Measurements from ENCODE around the gene SH3PXD2A. TPM values are rescaled to one million over a fixed set of nuclear protein-coding genes. Genes with fewer than 3 reads are reported as not detected.

SH3PXD2A gene
- total RNA-seq, 1 donor from 2014 or later = 12.2 TPM

- Histone ChIP-seq H3K36me3 (ENCODE audit: control insufficient read depth, insufficient read depth, low read length) (peaks cover 1% of the 10 kb centered on the region), H3K27me3 (ENCODE audit: control insufficient read depth, insufficient read depth, low read length) (no peaks in the 10 kb centered on the region), H3K4me3 (ENCODE audit: low read depth, low read length) (no peak overlapping the region)
- no peak for DNase-seq (ENCODE audit: low read depth)
- no peak for TF ChIP-seq CTCF (IDR thresholded peaks at IDR 0.05; ENCODE audit: insufficient read depth, low read length, poor library complexity, severe bottlenecking)
These were observed 34.9 kb upstream of the SH3PXD2A start for GRCh38 chr10:103890194-103890658.

- DNase-seq (ENCODE audit: low read depth) = no peak
- H3K27me3 ChIP-seq (ENCODE audit: control insufficient read depth, insufficient read depth, low read length) = no peaks in the 10 kb centered on the region
- no peak for TF ChIP-seq CTCF (IDR thresholded peaks at IDR 0.05; ENCODE audit: insufficient read depth, low read length, poor library complexity, severe bottlenecking)
- H3K4me3 ChIP-seq (ENCODE audit: low read depth, low read length) = no peak overlapping the region
- peaks cover 1% of the 10 kb centered on the region for H3K36me3 ChIP-seq (ENCODE audit: control insufficient read depth, insufficient read depth, low read length)
These were observed 33.8 kb upstream of the SH3PXD2A start for GRCh38 chr10:103889121-103889720.

- TF ChIP-seq CTCF (IDR thresholded peaks at IDR 0.05; ENCODE audit: insufficient read depth, low read length, poor library complexity, severe bottlenecking) = peak; percentile 81
- Histone ChIP-seq H3K4me3 (ENCODE audit: low read depth, low read length) (no peak overlapping the region), H3K27me3 (ENCODE audit: control insufficient read depth, insufficient read depth, low read length) (no peaks in the 10 kb centered on the region), H3K36me3 (ENCODE audit: control insufficient read depth, insufficient read depth, low read length) (peaks cover 1% of the 10 kb centered on the region)
- peak; percentile 69 for DNase-seq (ENCODE audit: low read depth)
These were observed 32.9 kb upstream of the SH3PXD2A start for GRCh38 chr10:103888113-103888841.

GRCh38 chr10:103885617-103886016 lies 30.2 kb upstream of the SH3PXD2A start:
- Histone ChIP-seq H3K27me3 (ENCODE audit: control insufficient read depth, insufficient read depth, low read length) (no peaks in the 10 kb centered on the region), H3K36me3 (ENCODE audit: control insufficient read depth, insufficient read depth, low read length) (no peaks in the 10 kb centered on the region), H3K4me3 (ENCODE audit: low read depth, low read length) (no peak overlapping the region)
- no peak for DNase-seq (ENCODE audit: low read depth)
- no peak for TF ChIP-seq CTCF (IDR thresholded peaks at IDR 0.05; ENCODE audit: insufficient read depth, low read length, poor library complexity, severe bottlenecking)

- H3K27me3 ChIP-seq (ENCODE audit: control insufficient read depth, insufficient read depth, low read length) = no peaks in the 10 kb centered on the region
- no peaks in the 10 kb centered on the region for H3K36me3 ChIP-seq (ENCODE audit: control insufficient read depth, insufficient read depth, low read length)
- no peak overlapping the region for H3K4me3 ChIP-seq (ENCODE audit: low read depth, low read length)
- TF ChIP-seq CTCF (IDR thresholded peaks at IDR 0.05; ENCODE audit: insufficient read depth, low read length, poor library complexity, severe bottlenecking) = peak; percentile 59
- DNase-seq (ENCODE audit: low read depth) = no peak
These were observed 29.3 kb upstream of the SH3PXD2A start for GRCh38 chr10:103884681-103885139.
